Endothelial cell of umbilical vein (primary cell): ENCODE data around the gene OTUD7B. TPM values are rescaled to one million over a fixed set of nuclear protein-coding genes. Genes with fewer than 3 reads are reported as not detected.

Experiments
- BruUV-seq: library from RNA; stranded (reverse); fragments of 400-500 nt; replicated peaks from 2 replicates; lab custom pipeline; 2021; lab: Mats Ljungman, UMichigan
- CTCF ChIA-PET: fragments of 300-600, 350-600 bp; sonication (Branson Sonifier 250); formaldehyde crosslinking; loops from one replicate; lab custom pipeline; 2021; ENCODE audit warnings: antibody characterized with exemption, inconsistent platforms; lab: Charles Lee
- POLR2A ChIA-PET: fragments of 300-600, 350-600 bp; sonication (Branson Sonifier 250); formaldehyde crosslinking; loops from one replicate; lab custom pipeline; 2021; ENCODE audit warnings: antibody characterized with exemption, inconsistent platforms; lab: Charles Lee
- DNase-seq: peaks from one replicate; pipeline ENCODE4 v3.0.0-alpha.2; 2011; ENCODE audit warnings: low read depth, low spot score
- FAIRE-seq: peaks from 2 replicates; lab custom pipeline; 2011; peaks lifted over from hg19 to GRCh38; lab: Jason Lieb, UNC
- H2AFZ ChIP-seq: 2 replicates; pipeline ENCODE4 v1.6.0; 2012; ENCODE audit warnings: low read depth, low read length, control low read depth, inconsistent platforms
- H3K27ac ChIP-seq: 2 replicates; pipeline ENCODE4 v1.5.1; 2011; ENCODE audit warnings: low read depth, mild to moderate bottlenecking, control low read depth, low read length, moderate library complexity; ENCODE audit not compliant: insufficient read depth
- H3K27me3 ChIP-seq, 2 experiments: 2 replicates each; pipeline versions ENCODE4 v1.6.0 to v1.6.1; 2011; ENCODE audit warnings: low read length in 2 of 2, mixed read lengths in 1 of 2; ENCODE audit not compliant: control insufficient read depth in 2 of 2, insufficient read depth in 2 of 2
- H3K36me3 ChIP-seq, 2 experiments: 2 replicates in 1 of 2; 3 replicates in 1 of 2; pipeline ENCODE4 v1.5.1; 2011; ENCODE audit warnings: low read length in 2 of 2, mild to moderate bottlenecking in 1 of 2, moderate library complexity in 1 of 2; ENCODE audit not compliant: control insufficient read depth in 2 of 2, insufficient read depth in 2 of 2; ENCODE audit errors: extremely low read depth in 1 of 2
- H3K4me1 ChIP-seq: 3 replicates; pipeline ENCODE4 v1.5.1; 2011; ENCODE audit warnings: mild to moderate bottlenecking, low read length; ENCODE audit not compliant: control insufficient read depth, insufficient read depth; ENCODE audit errors: extremely low read depth
- H3K4me2 ChIP-seq: 2 replicates; pipeline ENCODE4 v1.6.1; 2011; ENCODE audit warnings: low read length, control low read depth, mixed read lengths; ENCODE audit not compliant: insufficient read depth
- H3K4me3 ChIP-seq, 3 experiments: fragments of 200-600 bp in 1 of 3; sonication (generic), shearing (Covaris generic) in 1 of 3; replicated peaks in 1 of 3; 2 replicates each; pipeline ENCODE4 v1.5.1; 2011 to 2016; ENCODE audit warnings: control low read depth in 3 of 3, low read length in 3 of 3, mild to moderate bottlenecking in 2 of 3, inconsistent platforms in 1 of 3, low read depth in 1 of 3, moderate library complexity in 1 of 3; ENCODE audit not compliant: insufficient read depth in 1 of 3
- H3K79me2 ChIP-seq: 2 replicates; pipeline ENCODE4 v1.6.0; 2012; ENCODE audit warnings: low read length, inconsistent platforms; ENCODE audit not compliant: control insufficient read depth, insufficient read depth
- H3K9ac ChIP-seq: replicated peaks from 2 replicates; pipeline ENCODE3; 2011; ENCODE audit warnings: low read length, control low read depth; ENCODE audit not compliant: insufficient read depth; ENCODE audit errors: extremely low read depth
- H3K9me1 ChIP-seq: replicated peaks from 3 replicates; pipeline ENCODE4 v1.6.0; 2011; ENCODE audit warnings: mild to moderate bottlenecking, low read length; ENCODE audit not compliant: control insufficient read depth, insufficient read depth; ENCODE audit errors: extremely low read depth
- H3K9me3 ChIP-seq: replicated peaks from 2 replicates; pipeline ENCODE4 v1.5.1; 2012; ENCODE audit warnings: low read length, inconsistent platforms; ENCODE audit not compliant: control insufficient read depth, insufficient read depth
- H4K20me1 ChIP-seq: replicated peaks from 2 replicates; pipeline ENCODE3; 2011; ENCODE audit warnings: mild to moderate bottlenecking, low read length; ENCODE audit not compliant: control insufficient read depth, insufficient read depth; ENCODE audit errors: extremely low read depth
- CTCF ChIP-seq, 2 donors: IDR thresholded peaks; 1 replicate in 1 of 2; 2 replicates in 1 of 2; pipeline ENCODE4 v1.5.1; 2011; ENCODE audit warnings: low read length in 2 of 2, mild to moderate bottlenecking in 2 of 2, moderate library complexity in 2 of 2, control low read depth in 1 of 2, inconsistent platforms in 1 of 2, low read depth in 1 of 2; ENCODE audit not compliant: insufficient read depth in 1 of 2; ENCODE audit errors: extremely low read depth in 1 of 2
- EZH2 ChIP-seq: IDR thresholded peaks from 2 replicates; pipeline ENCODE4 v1.6.1; 2012; ENCODE audit warnings: borderline replicate concordance, low read depth, mild to moderate bottlenecking, moderate library complexity, low read length, inconsistent platforms; ENCODE audit not compliant: severe bottlenecking
- FOS ChIP-seq: IDR thresholded peaks from 2 replicates; pipeline ENCODE4 v1.6.1; 2011; ENCODE audit warnings: mild to moderate bottlenecking, low read length, moderate library complexity, borderline replicate concordance; ENCODE audit not compliant: insufficient read depth
- GATA2 ChIP-seq: IDR thresholded peaks from 2 replicates; pipeline ENCODE4 v1.7.0; 2011; ENCODE audit warnings: low read depth, mild to moderate bottlenecking, moderate library complexity, mixed read lengths, low read length; ENCODE audit not compliant: insufficient read length, insufficient read depth
- JUN ChIP-seq: IDR thresholded peaks from 2 replicates; pipeline ENCODE4 v1.6.1; 2011; ENCODE audit warnings: borderline replicate concordance, low read depth; ENCODE audit not compliant: insufficient read length, insufficient read depth
- MAX ChIP-seq: IDR thresholded peaks from 2 replicates; pipeline ENCODE4 v1.6.1; 2011; ENCODE audit not compliant: insufficient read depth, insufficient read length
- MYC ChIP-seq: IDR thresholded peaks from one replicate; pipeline ENCODE4 v1.6.1; 2011; ENCODE audit warnings: mild to moderate bottlenecking, low read depth, low read length
- POLR2A ChIP-seq: IDR thresholded peaks from 2 replicates; pipeline ENCODE4 v1.6.1; 2012; ENCODE audit warnings: low read depth, mild to moderate bottlenecking, control low read depth, low read length
- POLR2AphosphoS5 ChIP-seq: IDR thresholded peaks from 2 replicates; pipeline ENCODE4 v1.6.1; 2012; ENCODE audit warnings: low read depth, mild to moderate bottlenecking, control low read depth, low read length, moderate library complexity; ENCODE audit not compliant: insufficient read depth
- dilution Hi-C: fragments of 300-500 bp; cut with MboI; formaldehyde crosslinking; loops from one replicate; pipeline ENCODE4 v1.15.0; 2019; ENCODE audit warnings: low sequenced_read_pairs; ENCODE audit not compliant: extremely low pct_ligation_motif_present
- intact Hi-C: fragments of 100-400 bp; cut with micrococcal nuclease; formaldehyde crosslinking; loops from one replicate; pipeline ENCODE4 v1.10.0; 2022
- polyA plus RNA-seq, 4 experiments: library from polyadenylated mRNA; depleted of rRNA in 3 of 4; stranded (reverse) in 3 of 4; unstranded in 1 of 4; fragments of >200 nt; gene quantifications; 2 replicates each; pipeline versions ENCODE4 v1.2.1 to v1.2.3, GENCODE V29; 2011 to 2012; ENCODE audit warnings: missing spikeins in 1 of 4
- total RNA-seq: library from RNA; stranded (reverse); gene quantifications from 2 replicates; pipeline ENCODE4 v1.2.3, GENCODE V29; 2021

OTUD7B gene
- total and polyA plus RNA-seq, 2 donors (not counting 3 experiments of a cell fraction or from before 2014, with no cell fraction given) = 4.3 to 22.8 TPM

- H3K27ac ChIP-seq = no peak overlapping the region
- no peaks in the 10 kb centered on the region for H3K9me1 ChIP-seq
- POLR2A ChIA-PET = no interaction called here
- FAIRE-seq = no peak
- no peak overlapping the region for H3K9ac ChIP-seq
- H4K20me1 ChIP-seq = no peaks in the 10 kb centered on the region
- dilution Hi-C loops (no loop called here), intact Hi-C loops (no loop called here)
- H3K4me1 ChIP-seq = peaks cover 31% of the 10 kb centered on the region
- no peaks in the 10 kb centered on the region for H3K27me3 ChIP-seq
- H3K9me3 ChIP-seq = no peaks in the 10 kb centered on the region
- no peak overlapping the region for H3K4me3 ChIP-seq
- no TSS peak for BruUV-seq
- TF ChIP-seq GATA2 (no peak), MYC (no peak), JUN (no peak), EZH2 (no peak), FOS (no peak), POLR2A (no peak), MAX (no peak), POLR2AphosphoS5 (no peak), CTCF (IDR thresholded peaks at IDR 0.05; ENCODE audit: extremely low read depth in 1 of 2, insufficient read depth in 1 of 2, low read depth in 1 of 2, low read length in 2 of 2) (no peak)
- DNase-seq = no peak
- CTCF ChIA-PET = interaction anchor here (1.6 kb wide), 1 partner anchor 9 kb away, joined by 5 read pairs; no protein-coding TSS in a partner anchor
- H2AFZ ChIP-seq = no peak overlapping the region
- H3K4me2 ChIP-seq = no peak overlapping the region
- no peaks in the 10 kb centered on the region for H3K36me3 ChIP-seq
- no peaks in the 10 kb centered on the region for H3K79me2 ChIP-seq
Observed at GRCh38 chr1:149932474-149932873, 78.1 kb downstream of the OTUD7B start.
